Central memory CD8-positive, alpha-beta T cell (primary cell): ENCODE data around the gene KAT2B.
A peak's percentile ranks its signal among the peaks of the same experiment; 100 is the strongest.

ENCODE experiments used
- ATAC-seq: fragments of 150-1000 bp; cut with Tn5 transposase; replicated peaks from 2 replicates; pipeline ENCODE4 v1.10.0; 2022; ENCODE audit warnings: mild to moderate bottlenecking, moderate FRiP score, moderate number of reproducible peaks; ENCODE audit not compliant: poor library complexity, severe bottlenecking; ENCODE audit errors: extremely low read depth
- DNase-seq, 2 donors: peaks; one replicate each; pipeline ENCODE4 v3.0.0; 2021; ENCODE audit warnings: low spot score in 2 of 2
- H3K27ac Mint-ChIP-seq: one replicate; pipeline ENCODE4 v1.8.0; 2022; ENCODE audit warnings: low read depth, mild to moderate bottlenecking, moderate library complexity, mixed read lengths
- H3K27me3 Mint-ChIP-seq: one replicate; pipeline ENCODE4 v1.8.0; 2022; ENCODE audit warnings: mixed read lengths
- H3K36me3 Mint-ChIP-seq: one replicate; pipeline ENCODE4 v1.8.0; 2022; ENCODE audit warnings: mild to moderate bottlenecking, moderate library complexity, mixed read lengths; ENCODE audit not compliant: insufficient read depth
- H3K4me1 Mint-ChIP-seq: one replicate; pipeline ENCODE4 v1.8.0; 2022; ENCODE audit warnings: mixed read lengths
- H3K4me3 Mint-ChIP-seq: one replicate; pipeline ENCODE4 v1.8.0; 2022; ENCODE audit warnings: mild to moderate bottlenecking, moderate library complexity, mixed read lengths
- H3K9me3 Mint-ChIP-seq: one replicate; pipeline ENCODE4 v1.8.0; 2022; ENCODE audit warnings: mixed read lengths

Gene KAT2B

DNA sequence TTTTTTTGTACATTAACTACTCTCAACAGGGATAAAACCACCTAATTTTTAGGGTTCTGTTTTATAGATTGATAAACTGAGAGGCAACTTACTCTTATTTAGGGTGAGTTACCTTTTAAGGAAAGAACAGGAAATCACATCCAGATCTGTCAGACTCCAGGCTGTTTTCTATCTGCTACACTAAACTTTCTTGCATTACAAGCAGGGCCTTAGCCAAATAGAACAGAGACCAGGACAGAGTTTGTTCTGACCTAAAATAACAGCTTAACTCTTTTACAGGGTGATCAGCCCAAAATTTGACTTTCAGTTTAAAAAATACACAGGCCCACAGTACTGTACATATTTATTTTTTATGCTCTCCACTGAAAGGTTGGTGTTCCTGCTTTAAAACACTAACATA is 107.1 kb downstream of the KAT2B start:
- Mint-ChIP-seq H3K27me3 (no peaks in the 10 kb centered on the region), H3K4me1 (no peaks in the 10 kb centered on the region), H3K9me3 (no peaks in the 10 kb centered on the region), H3K27ac (no peak overlapping the region), H3K4me3 (no peak overlapping the region), H3K36me3 (peaks cover 37% of the 10 kb centered on the region)
- no peak for ATAC-seq
- no peak for DNase-seq

DNA sequence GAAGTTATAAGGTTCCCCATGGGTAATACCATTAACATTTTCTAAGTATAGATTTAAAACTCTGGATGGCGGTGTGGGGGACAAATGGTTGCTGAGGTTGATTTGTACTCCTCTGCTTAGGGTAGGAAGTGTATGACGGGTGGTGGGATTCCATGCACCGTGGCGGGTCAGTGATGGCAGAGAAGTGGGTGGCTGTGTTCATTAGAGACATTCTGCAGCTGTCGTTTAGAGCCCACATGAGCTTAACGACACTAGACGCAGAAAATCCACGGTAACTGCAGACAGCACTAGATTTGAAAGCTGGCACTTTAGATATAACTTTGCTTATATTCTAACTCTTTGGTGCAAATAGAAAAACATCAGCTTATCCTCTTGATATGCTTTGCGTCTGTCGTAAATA is 108.2 kb downstream of the KAT2B start:
- Mint-ChIP-seq H3K4me3 (no peak overlapping the region), H3K9me3 (no peaks in the 10 kb centered on the region), H3K36me3 (peaks cover 29% of the 10 kb centered on the region), H3K27me3 (no peaks in the 10 kb centered on the region), H3K4me1 (no peaks in the 10 kb centered on the region), H3K27ac (no peak overlapping the region)
- ATAC-seq (no peak), DNase-seq (no peak)

DNA sequence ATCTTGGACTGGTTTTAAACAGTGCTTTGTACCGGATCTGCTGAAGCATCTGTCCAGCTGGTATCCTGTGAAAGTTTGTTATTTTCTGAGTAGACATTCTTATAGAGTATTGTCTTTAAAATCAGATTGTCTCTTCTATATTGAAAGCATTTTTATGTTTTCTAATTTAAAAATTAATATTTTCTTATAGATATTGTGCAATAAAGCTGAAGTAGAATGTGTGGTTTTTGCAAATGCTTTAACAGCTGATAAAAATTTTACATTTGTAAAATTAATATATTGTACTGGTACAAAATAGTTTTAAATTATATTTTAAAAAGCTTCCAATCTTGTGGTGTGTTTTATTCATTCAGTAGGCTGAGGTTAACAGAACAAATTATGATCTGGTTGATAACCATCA is 113.8 kb downstream of the KAT2B start:
- no peak for DNase-seq
- ATAC-seq = no peak
- H3K27ac Mint-ChIP-seq = no peak overlapping the region
- H3K4me3 Mint-ChIP-seq = no peak overlapping the region
- H3K27me3 Mint-ChIP-seq = no peaks in the 10 kb centered on the region
- H3K36me3 Mint-ChIP-seq = peaks cover 15% of the 10 kb centered on the region
- H3K9me3 Mint-ChIP-seq = no peaks in the 10 kb centered on the region
- H3K4me1 Mint-ChIP-seq = no peaks in the 10 kb centered on the region

DNA sequence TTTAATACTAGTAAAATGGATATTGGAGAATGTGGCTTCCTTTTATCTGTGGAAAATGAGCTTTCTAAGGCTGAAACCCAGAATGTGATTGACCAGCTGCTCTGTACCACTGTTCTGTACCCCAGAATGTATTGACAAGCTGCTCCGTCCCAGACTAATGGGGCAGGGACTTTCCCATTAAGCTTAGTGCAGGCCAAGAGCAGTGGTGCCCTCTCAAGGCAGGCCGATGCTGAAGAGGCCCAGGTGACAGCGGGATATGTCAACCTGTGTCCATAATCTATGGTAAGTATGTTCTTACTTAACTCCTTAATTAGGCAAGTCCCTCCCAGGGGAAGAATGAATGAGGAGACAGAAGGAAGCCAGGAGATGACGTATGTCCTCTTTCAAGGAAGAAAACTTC is 114.7 kb downstream of the KAT2B start:
- H3K36me3 Mint-ChIP-seq = peaks cover 11% of the 10 kb centered on the region

DNA sequence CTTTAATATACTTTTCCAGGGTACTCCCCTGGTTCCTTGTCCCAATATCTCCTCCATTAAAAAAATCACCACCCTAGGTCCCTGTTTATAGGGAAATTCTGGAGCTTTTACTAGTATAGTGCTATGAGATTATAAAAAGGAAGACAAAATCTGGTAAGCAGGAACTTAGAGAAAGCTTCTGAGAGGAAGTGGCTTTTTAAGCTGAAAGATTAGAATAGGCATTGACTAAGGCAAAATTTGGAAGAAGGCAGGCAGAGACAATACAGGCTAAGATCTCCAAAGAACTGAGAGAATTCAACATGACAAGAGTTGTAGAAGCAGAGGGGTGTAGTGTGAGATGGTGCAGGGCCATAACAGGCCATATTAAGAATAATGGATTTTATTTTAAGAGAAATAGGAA is 120.0 kb downstream of the KAT2B start:
- peaks cover 17% of the 10 kb centered on the region for H3K4me1 Mint-ChIP-seq
- peak overlapping the region; percentile 79 for H3K27ac Mint-ChIP-seq
- H3K9me3 Mint-ChIP-seq = no peaks in the 10 kb centered on the region
- no peak overlapping the region for H3K4me3 Mint-ChIP-seq
- no peaks in the 10 kb centered on the region for H3K27me3 Mint-ChIP-seq
- DNase-seq = no peak
- no peak for ATAC-seq
- peaks cover 3% of the 10 kb centered on the region for H3K36me3 Mint-ChIP-seq

More for the DNA sequence above, 114.7 kb downstream of the KAT2B start:
- peaks cover 5% of the 10 kb centered on the region for H3K4me1 Mint-ChIP-seq
- ATAC-seq (no peak), DNase-seq (no peak)
- H3K9me3 Mint-ChIP-seq = no peaks in the 10 kb centered on the region
- no peak overlapping the region for H3K27ac Mint-ChIP-seq
- no peaks in the 10 kb centered on the region for H3K27me3 Mint-ChIP-seq
- no peak overlapping the region for H3K4me3 Mint-ChIP-seq

DNA sequence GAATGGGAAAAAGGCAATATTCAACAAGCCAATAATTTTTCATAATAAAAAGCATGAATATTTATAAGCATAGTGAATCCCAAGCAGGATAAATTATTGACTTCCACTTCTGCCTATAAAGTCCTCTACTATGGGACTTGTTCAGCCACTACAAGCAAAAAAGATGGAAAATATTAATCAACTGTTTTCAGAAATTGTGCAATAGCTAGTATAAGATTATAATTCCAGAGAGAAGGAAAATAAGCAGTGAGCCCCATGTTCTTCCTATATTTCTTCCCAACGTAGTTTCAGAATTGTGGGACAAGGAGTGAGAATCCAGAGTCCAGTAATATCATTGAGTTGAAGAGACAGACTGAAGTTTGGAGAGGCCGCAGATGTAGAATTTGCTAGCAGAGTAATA is 121.5 kb downstream of the KAT2B start:
- peaks cover 17% of the 10 kb centered on the region for H3K4me1 Mint-ChIP-seq
- DNase-seq (no peak), ATAC-seq (no peak)
- H3K27me3 Mint-ChIP-seq = no peaks in the 10 kb centered on the region
- H3K9me3 Mint-ChIP-seq = no peaks in the 10 kb centered on the region
- peaks cover 3% of the 10 kb centered on the region for H3K36me3 Mint-ChIP-seq
- peak overlapping the region; percentile 11 for H3K27ac Mint-ChIP-seq
- no peak overlapping the region for H3K4me3 Mint-ChIP-seq

DNA sequence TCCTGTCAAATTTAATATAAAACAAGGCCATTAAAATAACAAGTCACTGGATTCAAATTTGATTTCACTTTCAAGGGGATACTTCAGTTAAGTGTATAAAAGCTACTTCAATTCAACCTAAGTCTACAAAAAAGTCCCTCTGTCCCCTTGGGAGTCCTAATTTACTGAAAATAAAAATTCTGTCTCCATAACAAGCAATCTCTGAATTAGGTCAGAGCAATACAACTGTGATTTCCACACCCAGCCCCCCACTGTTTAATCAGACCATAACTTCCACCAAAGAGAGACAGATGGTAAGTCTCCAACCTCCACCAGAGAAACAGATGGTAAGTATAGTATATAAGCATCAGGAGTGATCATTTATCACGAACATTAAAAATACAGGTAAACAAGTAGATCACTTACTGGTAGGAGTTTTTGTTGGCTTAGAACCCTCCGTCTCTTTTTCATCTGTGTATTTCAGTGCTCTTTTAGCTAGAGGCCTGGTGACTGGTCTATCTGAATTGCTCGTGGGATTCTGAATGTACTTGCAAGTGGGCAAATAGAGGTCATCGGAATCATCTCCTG is 133.7 kb downstream of the KAT2B start:
- Mint-ChIP-seq H3K36me3 (peaks cover 6% of the 10 kb centered on the region), H3K4me3 (no peak overlapping the region), H3K27me3 (no peaks in the 10 kb centered on the region), H3K27ac (no peak overlapping the region), H3K4me1 (no peaks in the 10 kb centered on the region), H3K9me3 (no peaks in the 10 kb centered on the region)
- ATAC-seq = no peak
- no peak for DNase-seq

DNA sequence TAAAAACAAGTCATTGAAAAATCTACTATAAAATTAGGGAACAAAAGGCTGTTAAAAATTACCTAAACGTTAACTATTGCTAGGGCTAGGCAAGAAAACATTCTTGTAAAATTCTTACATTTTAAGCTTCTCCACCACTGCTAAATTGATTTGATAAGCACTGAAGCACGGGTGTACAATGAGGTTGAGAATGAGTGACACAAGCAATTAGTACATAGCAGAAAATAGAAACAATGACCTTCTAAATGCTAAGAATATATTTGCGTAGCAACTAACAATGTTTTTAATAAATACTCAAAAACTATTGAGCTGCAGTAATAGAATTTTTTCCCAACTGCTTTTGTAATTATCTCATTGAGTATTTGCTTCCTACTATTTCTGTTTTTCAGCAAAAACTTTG is 141.0 kb downstream of the KAT2B start:
- Mint-ChIP-seq H3K27ac (no peak overlapping the region), H3K4me1 (no peaks in the 10 kb centered on the region), H3K4me3 (no peak overlapping the region), H3K36me3 (peaks cover 4% of the 10 kb centered on the region), H3K27me3 (no peaks in the 10 kb centered on the region), H3K9me3 (no peaks in the 10 kb centered on the region)
- ATAC-seq (no peak), DNase-seq (no peak)

DNA sequence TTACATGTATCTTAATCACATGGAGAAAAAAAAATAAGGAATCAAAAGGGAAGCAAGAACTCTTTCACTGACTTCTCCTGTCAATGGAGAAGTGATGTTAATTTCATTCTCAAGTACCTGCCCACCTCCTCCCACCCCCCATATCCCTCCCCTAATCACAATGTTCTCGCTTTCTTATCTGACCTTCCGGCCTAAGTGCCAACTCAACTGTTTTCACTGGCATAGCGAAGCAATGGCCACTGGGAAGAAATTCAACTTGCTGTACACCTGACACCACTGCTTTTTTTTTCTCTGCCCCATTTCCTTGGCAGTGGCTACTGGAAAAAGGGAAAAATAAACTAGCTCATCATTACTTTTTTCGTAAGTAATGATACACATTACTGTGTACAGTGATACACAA is 142.0 kb downstream of the KAT2B start:
- H3K27ac Mint-ChIP-seq = no peak overlapping the region
- no peak overlapping the region for H3K4me3 Mint-ChIP-seq
- H3K36me3 Mint-ChIP-seq = peaks cover 4% of the 10 kb centered on the region
- no peaks in the 10 kb centered on the region for H3K9me3 Mint-ChIP-seq
- no peaks in the 10 kb centered on the region for H3K4me1 Mint-ChIP-seq
- DNase-seq (no peak), ATAC-seq (no peak)
- H3K27me3 Mint-ChIP-seq = no peaks in the 10 kb centered on the region

DNA sequence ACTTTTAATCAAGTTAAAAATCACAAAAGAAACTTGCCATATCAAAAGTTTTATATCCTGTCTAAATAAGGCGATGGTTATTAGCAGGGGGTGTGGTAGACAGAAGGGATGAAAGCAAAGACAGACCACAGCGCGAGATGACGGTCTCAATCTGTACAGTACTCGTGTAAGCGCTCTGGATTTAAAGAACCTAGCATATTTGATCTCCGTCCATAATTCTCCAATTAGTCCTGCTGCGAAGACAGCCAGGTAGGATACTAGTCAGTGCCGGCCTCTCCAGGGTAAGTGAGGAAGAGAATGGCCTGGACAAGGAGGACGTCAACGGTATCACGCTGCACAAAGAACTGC is 145.1 kb downstream of the KAT2B start:
- peak; percentile 27 for ATAC-seq
- DNase-seq = peak in 1 of 2 donors; percentile 12
- Mint-ChIP-seq H3K36me3 (no peaks in the 10 kb centered on the region), H3K9me3 (no peaks in the 10 kb centered on the region), H3K4me3 (no peak overlapping the region), H3K4me1 (no peaks in the 10 kb centered on the region), H3K27me3 (no peaks in the 10 kb centered on the region), H3K27ac (no peak overlapping the region)

DNA sequence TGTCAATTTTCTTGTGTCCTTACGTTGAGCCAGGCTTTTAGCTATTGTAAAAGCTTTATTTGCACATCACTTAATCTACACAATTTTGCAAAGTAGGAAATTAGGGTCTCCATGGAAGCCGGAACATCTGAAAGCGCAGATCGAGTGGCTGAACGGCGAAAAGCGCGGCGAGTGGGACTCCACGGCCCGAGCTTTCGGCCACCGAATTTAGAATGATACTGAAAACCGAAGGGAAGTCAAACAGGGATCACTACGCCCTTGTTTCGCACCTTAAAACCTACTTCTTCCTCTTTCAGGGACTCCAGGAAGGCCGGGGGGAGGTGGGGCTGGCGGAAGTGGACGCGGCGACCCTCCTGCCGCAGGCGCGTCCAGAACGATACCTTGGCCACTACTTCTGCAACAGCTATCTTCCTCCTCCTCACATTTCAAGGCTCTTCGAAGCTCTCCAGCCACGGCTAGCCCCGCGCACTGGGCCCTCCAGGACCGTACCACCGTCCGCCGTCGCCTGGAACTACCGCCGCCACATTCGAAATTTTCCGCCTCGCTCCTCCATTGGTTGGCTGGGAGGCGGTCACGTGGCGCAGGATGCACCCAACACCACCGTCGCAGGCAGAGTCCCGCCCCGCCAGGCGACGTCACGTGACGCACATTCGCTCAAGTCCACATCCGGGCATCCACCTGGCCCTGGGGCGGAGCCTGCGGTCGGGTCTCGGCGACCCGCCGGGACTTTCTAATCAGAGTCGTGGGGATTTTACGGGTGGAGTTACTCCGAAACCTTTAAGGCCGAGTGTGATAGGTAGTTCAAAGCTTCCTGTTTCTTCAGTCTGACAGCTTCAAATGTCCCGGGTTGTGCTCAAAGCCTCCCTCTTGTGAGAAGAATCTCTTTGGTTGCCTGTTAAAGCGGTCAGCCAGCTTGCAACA is 145.7 kb downstream of the KAT2B start, which contains the start of gene SGO1:
Gene SGO1, minus strand, starts transcription at position 528 of the 921 bp plus-strand sequence. CDS start 2,179 bp downstream, outside the sequence.
- DNase-seq = peak; percentile 99
- Mint-ChIP-seq H3K4me3 (no peak within 1 kb of the TSS), H3K4me1 (no peaks in the 10 kb centered on the region), H3K9me3 (no peaks in the 10 kb centered on the region), H3K36me3 (no peaks in the 10 kb centered on the region), H3K27ac (no peak within 1 kb of the TSS), H3K27me3 (no peaks in the 10 kb centered on the region)
- ATAC-seq = peak; percentile 93

DNA sequence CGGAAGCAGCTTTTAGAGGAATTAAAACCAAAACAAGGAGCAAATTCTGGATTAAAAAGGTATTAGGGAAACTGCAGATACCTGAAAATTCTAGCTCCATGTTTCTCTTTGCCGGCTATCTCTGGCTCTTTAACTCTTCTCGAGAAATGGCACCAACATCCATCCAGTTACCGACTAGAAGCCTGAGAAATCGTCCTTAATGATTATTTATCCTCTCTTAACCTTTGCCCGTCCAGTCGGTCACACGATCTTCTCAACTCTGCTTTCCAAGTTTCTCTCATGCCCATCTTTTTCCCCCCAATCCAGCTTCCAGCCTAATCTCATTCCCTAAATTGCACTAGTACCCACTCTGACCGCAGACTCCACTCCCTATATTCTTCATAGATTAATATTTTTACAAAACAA is 146.4 kb downstream of the KAT2B start:
- Mint-ChIP-seq H3K27me3 (no peaks in the 10 kb centered on the region), H3K4me1 (no peaks in the 10 kb centered on the region), H3K36me3 (no peaks in the 10 kb centered on the region), H3K9me3 (no peaks in the 10 kb centered on the region), H3K27ac (no peak overlapping the region), H3K4me3 (no peak overlapping the region)
- no peak for DNase-seq
- peak; percentile 1 for ATAC-seq

DNA sequence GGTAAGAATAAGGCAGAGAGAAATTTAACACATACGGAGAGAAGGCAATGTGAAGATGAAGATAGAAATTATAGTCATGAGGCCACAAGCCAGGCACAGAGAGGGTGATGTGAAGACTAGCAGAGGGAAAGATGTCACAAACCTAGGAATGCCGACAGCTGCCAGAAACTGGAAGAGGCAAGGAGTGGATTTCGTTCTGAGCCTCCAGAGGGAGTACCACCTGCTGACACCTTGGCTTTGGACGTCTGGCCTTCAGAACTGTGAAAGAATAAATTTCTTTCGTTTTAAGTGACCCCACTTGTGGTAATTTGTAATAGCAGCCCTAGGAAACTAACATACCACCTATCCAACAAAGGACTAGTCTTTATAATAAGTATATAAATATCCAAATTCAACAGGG is 150.7 kb downstream of the KAT2B start:
- Mint-ChIP-seq H3K27ac (peak overlapping the region; percentile 32), H3K36me3 (no peaks in the 10 kb centered on the region), H3K4me1 (no peaks in the 10 kb centered on the region), H3K27me3 (no peaks in the 10 kb centered on the region), H3K4me3 (no peak overlapping the region), H3K9me3 (no peaks in the 10 kb centered on the region)
- DNase-seq = no peak
- ATAC-seq = no peak
